Activated CD8-positive, alpha-beta memory T cell treated with anti-CD3 and anti-CD28 coated beads, Interleukin-2, amount 50 U/mL, for 24 hours (primary cell): ENCODE data around the gene CNOT10.
"Not testable (repeated sequence)": the region's sequence is repeated elsewhere in the genome, so short reads cannot be mapped to it uniquely, and the experiment has no call there.

Source experiments
- DNase-seq: peaks from one replicate; pipeline ENCODE4 v3.0.0-alpha.2; 2020; ENCODE audit errors: extremely low read depth

Gene CNOT10, protein sequence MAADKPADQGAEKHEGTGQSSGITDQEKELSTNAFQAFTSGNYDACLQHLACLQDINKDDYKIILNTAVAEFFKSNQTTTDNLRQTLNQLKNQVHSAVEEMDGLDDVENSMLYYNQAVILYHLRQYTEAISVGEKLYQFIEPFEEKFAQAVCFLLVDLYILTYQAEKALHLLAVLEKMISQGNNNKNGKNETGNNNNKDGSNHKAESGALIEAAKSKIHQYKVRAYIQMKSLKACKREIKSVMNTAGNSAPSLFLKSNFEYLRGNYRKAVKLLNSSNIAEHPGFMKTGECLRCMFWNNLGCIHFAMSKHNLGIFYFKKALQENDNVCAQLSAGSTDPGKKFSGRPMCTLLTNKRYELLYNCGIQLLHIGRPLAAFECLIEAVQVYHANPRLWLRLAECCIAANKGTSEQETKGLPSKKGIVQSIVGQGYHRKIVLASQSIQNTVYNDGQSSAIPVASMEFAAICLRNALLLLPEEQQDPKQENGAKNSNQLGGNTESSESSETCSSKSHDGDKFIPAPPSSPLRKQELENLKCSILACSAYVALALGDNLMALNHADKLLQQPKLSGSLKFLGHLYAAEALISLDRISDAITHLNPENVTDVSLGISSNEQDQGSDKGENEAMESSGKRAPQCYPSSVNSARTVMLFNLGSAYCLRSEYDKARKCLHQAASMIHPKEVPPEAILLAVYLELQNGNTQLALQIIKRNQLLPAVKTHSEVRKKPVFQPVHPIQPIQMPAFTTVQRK

DNA sequence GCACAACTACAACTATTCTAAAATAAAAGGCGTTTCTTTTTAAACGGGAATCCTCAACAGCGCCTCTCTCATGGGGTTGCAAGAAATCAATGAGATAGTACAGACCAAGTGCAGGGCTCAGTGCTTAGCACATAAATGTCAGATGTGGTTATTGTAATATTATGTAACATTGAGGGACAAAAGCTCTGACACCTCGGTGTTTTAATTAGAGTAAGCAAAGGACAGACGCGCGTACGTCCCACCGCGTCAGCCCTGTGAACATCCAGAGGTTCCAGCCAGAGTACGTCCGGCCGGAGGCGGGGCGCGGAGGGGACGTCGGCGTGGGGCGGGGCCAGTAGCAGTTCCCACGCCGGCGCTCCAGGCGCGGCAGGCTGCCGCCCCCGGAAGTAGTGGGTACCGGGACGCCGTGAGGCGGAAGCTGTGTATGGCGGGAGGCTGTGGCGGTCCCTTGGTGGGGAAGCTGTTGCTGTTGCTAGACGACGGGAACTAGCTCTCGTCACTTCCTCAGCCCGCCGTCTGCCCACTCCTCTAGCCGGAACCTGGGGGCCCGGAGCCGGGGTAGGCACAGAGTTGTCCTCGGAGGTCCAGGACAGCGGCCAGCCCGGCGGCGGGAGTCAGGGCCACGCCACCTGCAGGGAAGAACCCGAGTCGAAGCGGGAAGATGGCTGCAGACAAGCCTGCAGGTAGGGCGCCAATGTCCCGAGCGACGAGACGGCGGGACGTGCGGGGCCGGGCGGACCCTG is at the start of gene CNOT10:
Gene CNOT10, plus strand, starts transcription at position 389 of the 743 bp plus-strand sequence. Its CDS starts 273 bp downstream, at position 662.
- peak; percentile 91 for DNase-seq

DNA sequence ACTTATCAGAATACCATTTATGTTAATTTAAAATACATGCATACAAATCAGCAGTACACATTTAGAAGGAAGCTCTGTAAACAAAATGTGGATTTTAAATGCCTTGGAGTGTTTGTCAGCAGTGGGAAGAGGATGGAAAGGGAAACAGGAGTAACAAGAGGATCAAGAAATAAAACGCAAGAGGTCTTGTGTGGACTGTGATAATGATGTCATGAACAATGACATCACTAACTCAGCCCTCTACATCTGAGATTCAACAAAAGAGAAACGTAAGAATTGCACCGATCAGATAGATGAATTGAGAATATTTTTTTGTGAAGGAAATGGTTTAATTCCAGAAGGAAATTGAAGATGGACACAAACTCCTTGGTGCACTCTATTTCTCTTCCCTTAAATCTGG is 44.0 kb upstream of the CNOT10 start:
- DNase-seq: no peak

DNA sequence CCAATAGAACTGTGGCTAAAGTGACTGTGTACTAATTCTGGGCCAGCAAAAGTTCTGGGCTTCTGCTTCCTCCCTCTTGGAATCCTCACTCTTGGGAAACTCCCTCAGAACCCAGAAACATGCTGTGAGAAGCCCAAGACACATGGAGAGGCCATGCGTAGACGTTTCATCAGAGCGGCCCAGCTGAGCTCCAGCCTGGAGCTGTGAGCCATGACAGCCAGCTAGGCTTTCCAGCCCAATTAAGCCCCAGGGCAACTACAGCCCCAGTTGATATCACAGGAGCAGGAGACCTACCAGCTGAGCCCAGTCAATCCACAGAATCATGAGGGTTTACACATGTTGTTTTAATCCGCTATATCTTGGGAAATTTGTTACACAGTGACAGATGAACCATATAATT is 43.6 kb upstream of the CNOT10 start:
- no peak for DNase-seq

DNA sequence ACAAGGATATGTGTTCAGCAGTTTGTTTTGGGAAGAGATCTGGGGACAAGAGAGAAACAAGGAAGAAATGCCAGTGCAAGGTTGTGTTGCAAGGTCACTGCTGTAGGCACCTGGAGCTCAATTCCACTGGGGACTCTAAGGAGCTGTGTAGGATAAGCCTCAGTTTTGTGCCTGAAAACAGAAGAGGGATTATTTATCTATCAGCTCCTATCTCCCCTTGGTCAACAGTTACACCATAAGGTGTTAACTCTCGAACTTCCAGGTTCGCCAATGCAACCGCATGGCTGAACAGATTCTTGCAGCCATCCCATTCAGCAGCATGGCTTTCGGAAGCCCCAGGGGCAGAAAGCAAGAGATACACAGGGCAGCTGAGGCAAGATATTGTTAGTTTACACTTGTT is 41.6 kb upstream of the CNOT10 start:
- no peak for DNase-seq

DNA sequence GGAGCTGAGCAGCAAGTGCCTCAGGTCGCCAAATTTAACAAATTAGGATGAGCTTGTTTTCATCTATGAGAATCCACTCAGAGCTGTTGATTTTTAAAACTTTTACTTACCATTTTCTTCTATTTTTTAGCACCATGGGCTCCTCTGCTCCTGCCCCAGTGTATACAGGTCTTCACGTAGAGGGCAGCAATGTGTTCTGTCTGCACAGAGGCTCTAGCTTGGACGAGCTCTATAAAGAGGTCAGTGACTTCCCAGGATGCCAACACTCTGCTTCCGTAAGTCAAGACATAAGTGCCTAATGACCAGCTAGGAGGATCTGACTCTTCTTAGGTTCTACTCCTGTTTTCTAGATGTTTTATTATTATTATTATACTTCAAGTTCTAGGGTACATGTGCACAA is 41.2 kb upstream of the CNOT10 start:
- no peak for DNase-seq

DNA sequence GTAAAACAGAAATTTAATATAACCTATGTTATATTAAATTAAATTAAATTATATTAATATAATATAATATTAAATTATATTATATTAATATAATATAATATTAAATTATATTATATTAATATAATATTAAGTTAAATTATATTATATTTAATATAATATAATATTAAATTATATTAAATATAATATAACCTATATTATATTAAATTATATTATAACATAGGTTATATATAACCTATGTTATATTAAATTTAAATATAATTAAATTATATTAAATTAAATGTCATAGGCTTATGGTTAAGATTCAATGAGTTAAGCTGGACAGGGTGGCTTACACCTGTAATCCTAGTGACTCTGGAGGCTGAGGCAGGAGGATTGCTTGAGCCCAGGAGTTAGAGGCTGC is 40.6 kb upstream of the CNOT10 start:
- DNase-seq: no peak

DNA sequence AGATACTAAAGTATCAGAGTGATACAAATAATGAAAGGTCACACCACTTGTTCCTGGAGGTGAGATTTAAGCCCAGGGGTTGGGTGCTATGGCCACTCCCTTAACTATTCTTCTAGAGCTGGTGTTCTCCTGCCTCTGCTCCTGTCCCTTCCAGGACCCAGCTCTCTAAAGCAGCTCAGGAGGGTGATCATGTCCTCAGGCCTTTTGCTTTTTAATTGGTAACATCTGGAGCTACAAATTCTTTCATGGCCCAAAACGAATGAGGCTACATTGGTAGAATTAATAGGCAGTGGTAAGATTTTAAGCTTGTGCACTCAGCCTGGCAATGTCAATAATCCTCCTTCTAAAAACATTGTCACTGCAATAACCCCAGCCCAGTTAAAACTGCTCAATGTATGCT is 38.2 kb upstream of the CNOT10 start:
- no peak for DNase-seq

DNA sequence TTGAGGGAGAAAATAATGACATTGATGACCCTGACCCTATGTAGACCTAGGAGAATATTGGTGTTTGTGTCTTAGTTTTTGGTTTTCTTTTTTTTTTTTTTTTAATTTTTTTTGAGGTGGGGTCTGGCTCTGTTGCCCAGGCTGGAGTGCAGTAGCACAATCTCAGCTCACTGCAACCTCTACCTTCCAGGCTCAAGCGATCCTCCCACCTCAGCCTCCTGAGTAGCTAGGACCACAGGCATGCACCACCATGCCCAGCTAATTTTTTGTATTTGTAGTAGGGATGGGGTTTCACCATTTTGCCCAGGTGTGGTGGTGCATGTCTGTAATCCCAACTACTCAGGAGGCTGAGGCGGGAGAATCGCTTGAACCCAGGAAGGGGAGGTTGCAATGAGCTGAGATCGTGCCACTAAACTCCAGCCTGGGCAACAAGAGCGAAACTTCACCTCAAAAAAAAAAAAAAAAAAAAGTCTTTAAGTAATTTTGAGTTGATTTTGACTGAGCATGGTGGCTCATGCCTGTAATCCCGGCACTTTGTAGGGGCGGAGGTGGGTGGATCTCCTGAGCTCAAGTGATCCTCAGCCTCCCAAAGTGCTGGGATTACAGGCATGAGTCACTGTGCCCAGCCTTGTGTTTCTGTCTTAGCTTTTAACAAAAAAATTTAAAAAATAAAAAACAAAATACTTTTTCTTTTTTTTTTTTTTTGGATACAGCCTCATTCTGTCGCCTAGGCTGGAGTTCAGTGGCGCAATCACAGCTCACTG is 32.5 kb upstream of the CNOT10 start:
- not testable (repeated sequence) for DNase-seq

DNA sequence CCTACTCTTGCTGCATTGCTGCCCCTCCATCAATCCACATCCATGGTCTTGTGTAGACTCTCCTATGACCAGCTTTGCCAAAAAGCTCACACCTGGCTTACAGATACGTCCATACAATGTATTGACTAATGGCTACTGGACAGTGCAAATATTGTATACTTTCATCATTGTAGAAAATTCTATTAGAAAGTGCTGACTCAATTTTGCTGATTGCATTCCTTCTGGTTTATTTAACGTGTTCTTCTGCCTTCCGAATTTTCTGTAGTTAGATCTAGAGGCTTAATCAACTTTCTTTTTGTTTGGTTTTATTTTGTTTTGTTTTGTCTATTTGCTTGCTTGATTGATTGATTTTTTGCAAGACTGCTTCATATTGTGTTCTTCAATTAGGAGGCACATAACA is 29.8 kb upstream of the CNOT10 start:
- no peak for DNase-seq

DNA sequence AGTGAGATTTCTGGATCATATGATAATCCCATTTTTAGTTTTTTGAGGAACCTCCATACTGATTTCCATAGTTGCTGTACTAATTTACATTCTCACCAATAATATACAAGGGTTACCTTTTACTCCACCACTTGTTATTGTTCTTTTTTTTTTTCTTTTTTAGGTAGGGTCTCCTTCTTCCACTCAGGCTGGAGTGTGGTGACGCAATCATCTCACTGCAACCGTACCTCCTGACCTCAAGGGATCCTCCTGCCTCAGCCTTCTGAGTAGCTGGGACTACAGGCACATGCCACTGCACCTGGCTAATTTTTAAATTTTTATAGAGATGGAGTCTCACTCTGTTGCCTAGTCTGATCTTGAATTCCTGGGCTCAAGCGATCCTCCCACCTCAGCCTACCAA is 24.4 kb upstream of the CNOT10 start:
- DNase-seq: no peak

DNA sequence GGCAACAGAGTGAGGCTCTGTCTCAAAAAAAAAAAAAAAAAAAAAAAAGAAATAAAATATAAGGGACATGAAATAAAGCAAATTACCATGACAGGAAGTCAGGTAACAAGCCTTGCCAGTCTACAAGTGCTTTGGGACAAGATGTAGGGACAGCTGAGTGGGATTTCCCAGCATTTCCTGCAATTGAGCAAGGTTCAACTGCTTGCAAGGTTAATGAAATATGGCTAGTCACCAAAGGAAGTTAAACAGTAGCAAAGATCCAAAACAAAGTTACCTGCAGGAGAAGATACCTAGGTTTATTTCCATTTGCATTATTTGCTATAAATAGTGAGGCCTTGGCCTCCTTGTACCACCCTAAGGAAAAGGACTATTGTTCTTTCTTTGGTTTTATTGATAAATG is 22.3 kb upstream of the CNOT10 start:
- DNase-seq: no peak

DNA sequence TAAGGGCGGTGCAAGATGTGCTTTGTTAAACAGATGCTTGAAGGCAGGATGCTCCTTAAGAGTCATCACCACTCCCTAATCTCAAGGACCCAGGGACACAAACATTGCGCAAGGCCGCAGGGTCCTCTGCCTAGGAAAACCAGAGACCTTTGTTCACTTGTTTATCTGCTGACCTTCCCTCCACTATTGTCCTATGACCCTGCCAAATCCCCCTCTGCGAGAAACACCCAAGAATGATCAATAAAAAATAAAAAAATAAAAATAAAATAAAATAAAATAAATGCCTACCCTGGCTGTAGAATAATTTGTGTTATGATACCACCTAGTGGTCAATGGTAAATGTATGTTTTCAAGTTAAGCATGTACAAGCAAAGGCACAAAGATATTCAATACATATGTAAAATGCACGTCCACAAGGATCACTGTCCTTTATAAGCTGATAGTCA is 20.3 kb upstream of the CNOT10 start:
- DNase-seq: not testable (repeated sequence)

DNA sequence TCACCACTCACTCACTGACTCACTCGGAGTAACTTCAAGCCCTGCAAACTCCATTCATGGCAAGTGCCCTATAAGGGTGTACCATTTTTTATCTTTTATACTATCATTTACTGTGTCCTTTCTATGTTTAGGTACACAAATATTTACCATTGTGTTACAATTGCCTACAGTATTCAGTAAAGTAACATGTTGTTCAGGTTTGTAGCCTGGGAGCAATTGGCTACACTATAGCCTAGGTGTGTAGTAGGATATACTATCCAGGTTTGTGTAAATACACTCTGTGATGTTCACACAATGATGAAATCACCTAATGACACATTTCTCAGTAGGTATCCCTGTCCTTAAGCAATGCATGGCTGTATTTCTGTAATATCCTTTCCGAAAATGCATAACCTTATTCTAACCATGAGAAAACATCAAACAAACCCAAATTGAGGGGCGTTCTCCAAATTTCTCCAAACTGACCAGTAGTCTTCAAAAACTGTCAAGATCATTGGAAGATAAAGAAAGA is 17.9 kb upstream of the CNOT10 start:
- DNase-seq: no peak

DNA sequence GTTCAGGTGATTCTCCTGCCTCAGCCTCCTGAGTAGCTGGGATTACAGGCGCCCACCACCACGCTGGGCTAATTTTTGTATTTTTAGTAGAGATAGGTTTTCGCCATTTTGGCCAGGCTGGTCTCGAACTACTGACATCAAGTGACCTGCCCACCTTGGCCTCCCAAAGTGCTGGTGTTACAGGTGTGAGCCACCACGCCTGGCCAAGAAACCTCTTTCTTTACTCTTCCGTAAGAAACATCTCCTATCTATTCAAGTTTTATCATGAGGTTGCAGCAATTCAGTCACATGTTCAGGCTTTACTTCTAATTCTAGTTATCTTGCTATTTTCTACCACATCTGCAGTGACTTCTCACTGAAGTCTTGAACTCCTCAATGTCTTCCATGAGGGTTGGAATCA is 15.8 kb upstream of the CNOT10 start:
- not testable (repeated sequence) for DNase-seq

DNA sequence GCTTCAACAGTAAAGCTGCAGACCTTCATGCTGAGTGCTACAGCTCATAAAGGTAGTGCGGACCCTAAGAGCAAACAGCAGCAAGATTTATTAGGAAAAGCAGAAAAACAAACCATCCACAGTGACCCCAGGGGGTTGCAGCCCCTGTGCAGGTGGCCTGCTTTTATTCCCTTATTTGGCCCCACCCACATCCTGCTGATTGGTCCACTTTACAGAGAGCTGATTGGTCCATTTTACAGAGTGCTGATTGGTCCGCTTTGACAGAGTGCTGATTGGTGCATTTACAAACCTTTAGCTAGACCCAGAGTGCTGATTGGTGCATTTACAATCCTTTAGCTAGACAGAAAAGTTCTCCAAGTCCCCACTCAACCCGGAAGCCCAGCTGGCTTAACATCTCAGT is 11.3 kb upstream of the CNOT10 start:
- not testable (repeated sequence) for DNase-seq

DNA sequence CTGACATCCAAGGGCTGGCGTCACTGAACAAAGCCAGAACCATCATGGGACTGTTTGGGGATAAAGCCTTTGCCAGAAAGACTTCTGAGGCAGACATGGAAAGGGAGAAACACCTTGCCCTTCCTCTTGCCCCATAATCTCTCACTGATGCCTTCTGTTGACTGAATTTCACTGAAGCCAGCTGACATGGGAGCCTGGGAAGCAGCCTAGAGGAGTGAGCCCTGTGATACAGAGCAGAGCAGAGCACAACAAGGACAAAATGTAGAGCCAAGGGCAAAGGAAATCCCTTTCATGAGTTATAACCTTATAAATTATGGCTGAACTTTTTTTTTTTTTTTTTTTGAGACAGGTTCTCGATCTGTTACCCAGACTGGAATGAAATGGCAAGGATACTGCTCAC is 9.8 kb upstream of the CNOT10 start:
- no peak for DNase-seq

DNA sequence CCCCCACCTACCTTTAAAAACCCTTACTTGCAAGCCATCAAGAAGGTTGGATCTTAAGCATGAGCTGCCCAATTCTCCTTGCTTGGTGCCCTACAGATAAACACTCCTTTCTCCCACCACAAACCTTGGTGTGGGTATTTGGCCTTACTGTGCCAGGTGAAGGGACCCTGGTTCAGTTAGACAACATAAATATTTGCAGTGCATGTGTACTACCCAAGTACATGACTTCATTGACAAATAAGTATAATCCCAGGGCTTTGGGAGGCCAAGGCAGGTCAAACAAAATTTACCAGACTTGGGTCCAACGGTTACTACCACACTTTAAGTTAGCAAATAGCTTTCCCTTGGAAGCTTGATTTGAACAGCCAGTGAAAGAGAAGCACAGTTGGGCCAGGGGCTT is 9.3 kb upstream of the CNOT10 start:
- DNase-seq: no peak

DNA sequence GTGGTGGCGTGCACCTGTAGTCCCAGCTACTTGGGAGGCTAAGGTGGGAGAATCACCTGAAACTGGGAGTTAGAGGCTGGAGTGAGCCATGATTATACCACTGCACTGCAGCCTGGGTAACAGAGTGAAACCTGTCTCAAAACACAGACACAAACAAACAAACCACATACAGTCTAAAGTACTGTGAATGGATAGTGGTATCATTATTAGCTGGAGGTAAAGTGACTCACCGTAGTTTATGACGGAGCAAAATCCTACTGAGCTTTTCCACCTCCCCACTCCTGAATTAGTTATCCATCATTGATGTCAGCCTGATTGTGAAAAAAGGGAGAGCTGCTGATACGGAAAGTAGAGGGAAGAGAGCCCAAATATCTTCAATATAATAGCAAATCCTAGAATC is 3.2 kb upstream of the CNOT10 start:
- DNase-seq: no peak

DNA sequence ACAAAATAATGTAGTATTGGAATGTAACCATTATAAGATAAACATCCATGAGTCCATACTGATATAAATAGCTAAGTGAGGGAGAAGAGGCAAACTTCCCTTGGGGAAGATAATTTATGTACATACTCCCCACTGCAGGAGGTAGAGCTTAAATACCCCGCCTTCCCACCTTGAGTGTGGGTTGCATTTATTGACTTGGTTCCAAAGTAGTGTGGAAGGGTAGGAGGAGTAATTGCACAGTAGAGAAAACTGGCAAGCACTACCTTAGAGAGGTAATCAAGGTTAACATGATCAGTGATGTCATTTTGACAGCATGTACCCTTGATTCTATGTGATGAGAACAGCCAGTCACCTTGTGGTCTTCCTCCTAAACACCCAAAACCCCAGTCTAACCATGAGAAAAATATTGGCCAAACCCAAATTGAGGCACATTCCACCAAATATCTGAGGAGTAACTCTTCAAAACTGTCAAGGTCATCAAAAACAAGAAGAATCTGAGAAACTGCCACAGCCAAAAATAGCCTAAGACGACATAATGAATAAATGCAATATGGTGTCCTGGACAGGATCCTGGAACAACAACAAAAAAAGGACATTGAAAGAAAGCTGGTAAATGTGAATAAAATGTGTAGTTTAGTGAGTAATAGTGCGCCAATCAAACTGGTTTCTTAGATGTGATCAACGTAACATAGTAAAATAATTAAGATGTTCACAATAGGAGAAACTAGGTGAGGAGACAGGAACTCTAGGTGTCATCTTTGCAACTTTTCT is 774 bp upstream of the CNOT10 start:
- no peak for DNase-seq

DNA sequence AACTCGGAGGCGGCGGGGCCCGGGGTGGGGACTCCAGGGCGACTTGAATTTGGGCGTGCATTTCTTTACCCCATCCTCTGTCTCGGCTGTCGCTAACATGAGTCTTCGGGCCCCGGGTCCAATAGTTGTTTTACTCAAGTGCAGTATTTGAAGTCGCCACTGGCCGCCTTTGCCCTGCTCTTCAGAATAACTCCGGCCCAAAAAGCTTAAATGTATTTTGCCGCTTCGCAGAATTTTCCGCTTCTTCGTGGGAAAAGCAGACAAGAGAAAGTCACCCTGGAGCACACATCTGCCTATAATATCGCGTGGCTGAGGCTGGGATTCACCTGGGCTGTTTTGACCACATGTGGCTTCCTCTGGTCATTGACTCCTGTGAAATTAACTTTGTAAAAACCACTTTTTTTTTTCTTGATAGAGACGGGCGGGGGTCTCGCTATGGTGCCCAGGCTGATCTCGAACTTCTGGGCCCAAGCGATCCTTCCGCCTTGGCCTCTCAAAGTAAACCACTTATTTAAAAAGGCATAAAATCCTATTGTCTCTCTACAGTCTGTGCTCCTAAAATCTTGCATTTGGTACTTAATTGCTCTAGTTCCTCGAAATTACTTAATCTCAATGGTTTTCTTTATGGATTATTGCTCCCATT is 676 bp downstream of the CNOT10 start:
- DNase-seq: no peak
